Gastrocnemius medialis (tissue), 4 donors: ENCODE results near the gene AP3B2. TPM values are rescaled to one million over a fixed set of nuclear protein-coding genes. Genes with fewer than 3 reads are reported as not detected.

Source experiments
- ATAC-seq, 2 donors: fragments of 150-250 bp; one replicate each; pipeline ENCODE4 v1.9.1; 2016
- DNase-seq, 2 donors: peaks; one replicate each; pipeline ENCODE4 v3.0.0-alpha.2; 2019
- H3K27ac ChIP-seq, 4 donors: fragments of 200-600 bp; sonication (generic); 1 replicate in 1 of 4; 2 replicates in 3 of 4; pipeline ENCODE4 v1.5.1; 2016 to 2018; ENCODE audit warnings: mild to moderate bottlenecking in 2 of 4, moderate library complexity in 1 of 4
- H3K27me3 ChIP-seq, 3 donors: fragments of 200-600 bp; sonication (generic) in 2 of 3; 1 replicate in 1 of 3; 2 replicates in 2 of 3; pipeline versions ENCODE4 v1.5.1 to v1.6.0; 2016 to 2019; ENCODE audit warnings: mild to moderate bottlenecking in 1 of 3, moderate library complexity in 1 of 3
- H3K36me3 ChIP-seq, 2 donors: fragments of 200-600 bp; sonication (generic) in 1 of 2; one replicate each; pipeline ENCODE4 v1.5.1; 2017 to 2018
- H3K4me1 ChIP-seq, 2 donors: fragments of 200-600 bp; sonication (generic) in 1 of 2; one replicate each; pipeline ENCODE4 v1.5.1; 2016 to 2017; ENCODE audit warnings: mild to moderate bottlenecking in 2 of 2
- H3K4me3 ChIP-seq, 4 donors: fragments of 200-600 bp; sonication (generic) in 3 of 4; 1 replicate in 1 of 4; 2 replicates in 3 of 4; pipeline ENCODE4 v1.5.1; 2016 to 2019; ENCODE audit warnings: mild to moderate bottlenecking in 2 of 4
- H3K9me3 ChIP-seq, 3 donors: fragments of 200-600 bp; sonication (generic) in 2 of 3; 1 replicate in 1 of 3; 2 replicates in 2 of 3; pipeline ENCODE4 v1.5.1; 2016 to 2019
- POLR2A ChIP-seq, 2 donors: fragments of 450-650 bp; IDR thresholded peaks; one replicate each; pipeline ENCODE4 v1.6.1; 2017; ENCODE audit warnings: antibody characterized with exemption in 2 of 2, mild to moderate bottlenecking in 2 of 2, moderate library complexity in 2 of 2
- in situ Hi-C, 4 donors: fragments of 200-750 bp; cut with MboI; loops; one replicate each; pipeline versions ENCODE4 v1.15.0 to v1.8.0; 2017; ENCODE audit warnings: low sequenced_read_pairs in 4 of 4
- intact Hi-C: fragments of 100-400 bp; cut with DNase I; formaldehyde crosslinking; loops from one replicate; pipeline ENCODE4 v1.15.1; 2023; ENCODE audit warnings: low total_unique reads
- total RNA-seq, 4 donors: library from RNA; depleted of rRNA; stranded (reverse); fragments of >200 nt; gene quantifications; one replicate each; pipeline versions ENCODE4 v1.1.0 to v1.2.3, GENCODE V29; 2016
- TF ChIP-seq, protein P1 (sequence below), 5 experiments: fragments of 450-650 bp in 3 of 5; fragments of 200-600 bp in 2 of 5; sonication (generic) in 2 of 5; IDR thresholded peaks in 4 of 5; conservative IDR thresholded peaks in 1 of 5; 1 replicate in 4 of 5; 2 replicates in 1 of 5; pipeline ENCODE4 v1.5.1; 2016 to 2019; ENCODE audit warnings: antibody characterized with exemption in 5 of 5, mild to moderate bottlenecking in 3 of 5, moderate library complexity in 3 of 5

The AP3B2 gene
- total RNA-seq, 4 donors from 2014 or later = 0.32 TPM; not detected in 3

DNA sequence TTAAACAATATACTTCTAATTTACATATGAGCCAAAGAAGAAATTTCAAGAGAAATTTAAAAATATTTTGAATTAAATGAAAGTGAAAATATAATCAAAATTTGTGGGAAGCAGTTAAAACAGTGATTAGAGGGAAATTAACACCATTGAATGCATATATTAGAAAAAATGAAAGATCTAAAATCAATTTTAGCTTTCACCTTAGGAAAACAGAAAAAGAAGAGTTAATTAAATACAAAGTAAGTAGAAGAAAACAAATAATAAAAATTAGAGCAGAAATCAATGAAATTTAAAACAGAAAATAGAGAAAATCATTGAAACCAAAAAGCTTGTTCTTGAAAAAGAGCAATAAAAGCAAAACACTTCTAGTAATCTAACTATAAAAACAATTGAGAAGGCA, 38.6 kb upstream of the AP3B2 start:
- no peak overlapping the region for H3K4me3 ChIP-seq

DNA sequence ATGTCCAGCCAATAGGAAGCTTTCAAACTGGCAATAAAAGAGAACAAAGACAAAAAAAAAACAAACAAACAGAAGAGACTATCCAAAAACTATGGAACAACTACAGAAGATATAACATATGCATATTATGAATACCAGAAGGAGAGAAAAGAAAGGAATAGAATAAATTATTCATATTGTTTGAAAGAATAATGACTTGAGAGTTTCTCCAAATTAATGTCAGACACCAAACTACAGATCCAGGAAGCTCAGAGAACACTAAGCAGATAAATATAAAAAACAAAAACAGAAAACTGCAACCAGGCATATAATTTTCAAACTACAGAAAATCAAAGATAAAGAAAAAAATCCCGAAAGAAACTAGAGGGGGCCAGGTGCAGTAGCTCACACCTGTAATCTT, 34.1 kb upstream of the AP3B2 start:
- no peaks in the 10 kb centered on the region for H3K27me3 ChIP-seq
- TF ChIP-seq POLR2A (IDR thresholded peaks at IDR 0.05) = no peak
- TF ChIP-seq, protein P1, sequence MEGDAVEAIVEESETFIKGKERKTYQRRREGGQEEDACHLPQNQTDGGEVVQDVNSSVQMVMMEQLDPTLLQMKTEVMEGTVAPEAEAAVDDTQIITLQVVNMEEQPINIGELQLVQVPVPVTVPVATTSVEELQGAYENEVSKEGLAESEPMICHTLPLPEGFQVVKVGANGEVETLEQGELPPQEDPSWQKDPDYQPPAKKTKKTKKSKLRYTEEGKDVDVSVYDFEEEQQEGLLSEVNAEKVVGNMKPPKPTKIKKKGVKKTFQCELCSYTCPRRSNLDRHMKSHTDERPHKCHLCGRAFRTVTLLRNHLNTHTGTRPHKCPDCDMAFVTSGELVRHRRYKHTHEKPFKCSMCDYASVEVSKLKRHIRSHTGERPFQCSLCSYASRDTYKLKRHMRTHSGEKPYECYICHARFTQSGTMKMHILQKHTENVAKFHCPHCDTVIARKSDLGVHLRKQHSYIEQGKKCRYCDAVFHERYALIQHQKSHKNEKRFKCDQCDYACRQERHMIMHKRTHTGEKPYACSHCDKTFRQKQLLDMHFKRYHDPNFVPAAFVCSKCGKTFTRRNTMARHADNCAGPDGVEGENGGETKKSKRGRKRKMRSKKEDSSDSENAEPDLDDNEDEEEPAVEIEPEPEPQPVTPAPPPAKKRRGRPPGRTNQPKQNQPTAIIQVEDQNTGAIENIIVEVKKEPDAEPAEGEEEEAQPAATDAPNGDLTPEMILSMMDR (IDR thresholded peaks at IDR 0.05 in 4 of 5, conservative IDR thresholded peaks at IDR 0.05 in 1 of 5) = no peak
- H3K9me3 ChIP-seq = no peaks in the 10 kb centered on the region
- intact Hi-C loops (no loop called here), in situ Hi-C loops (loop anchor here in 2 of 4 donors (25.0 kb wide), 2 partner anchors 182 to 207 kb away; partner anchors contain the start of gene RPS17 (in 1 of the 2))
- H3K4me3 ChIP-seq = no peak overlapping the region
- DNase-seq = no peak
- H3K27ac ChIP-seq = no peak overlapping the region
- ATAC-seq = no peak
- H3K4me1 ChIP-seq = no peaks in the 10 kb centered on the region
- no peaks in the 10 kb centered on the region for H3K36me3 ChIP-seq

More for the DNA sequence above, 38.6 kb upstream of the AP3B2 start:
- intact Hi-C loops = no loop called here
- H3K27ac ChIP-seq = no peak overlapping the region
- DNase-seq (no peak), ATAC-seq (no peak)
- H3K27me3 ChIP-seq = no peaks in the 10 kb centered on the region
- in situ Hi-C loops = loop anchor here in 2 of 4 donors (25.0 kb wide), 2 partner anchors 186 to 211 kb away; partner anchors contain the start of gene RPS17 (in 1 of the 2)
- TF ChIP-seq, protein P1 (IDR thresholded peaks at IDR 0.05 in 4 of 5, conservative IDR thresholded peaks at IDR 0.05 in 1 of 5) = no peak
- no peak for TF ChIP-seq POLR2A (IDR thresholded peaks at IDR 0.05)
- peaks cover 29 to 30% of the 10 kb centered on the region in 2 donors for H3K4me1 ChIP-seq
- H3K36me3 ChIP-seq = no peaks in the 10 kb centered on the region
- H3K9me3 ChIP-seq = no peaks in the 10 kb centered on the region

DNA sequence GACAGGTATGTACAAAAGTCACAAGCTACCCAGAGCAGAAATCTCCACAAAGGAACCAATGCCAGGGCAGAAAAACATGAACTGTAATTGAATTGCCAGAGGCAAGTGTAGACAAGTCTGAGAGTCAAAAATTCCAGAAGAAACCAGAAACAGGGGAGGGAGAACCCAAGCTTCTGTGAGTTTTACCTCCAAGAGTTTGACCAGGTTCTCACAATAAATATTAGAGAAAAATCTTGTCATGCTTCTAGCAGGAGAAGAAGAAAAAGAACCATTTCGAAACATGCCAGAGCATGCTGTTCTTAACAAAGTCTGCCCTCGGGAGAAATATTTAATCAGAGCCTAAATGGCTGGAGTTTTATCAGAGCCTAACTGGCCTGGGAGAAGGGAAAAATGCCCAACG, 32.5 kb upstream of the AP3B2 start:
- TF ChIP-seq, protein P1 (IDR thresholded peaks at IDR 0.05 in 4 of 5, conservative IDR thresholded peaks at IDR 0.05 in 1 of 5) = no peak
- no peak for TF ChIP-seq POLR2A (IDR thresholded peaks at IDR 0.05)
- in situ Hi-C loops = loop anchor here in 2 of 4 donors (25.0 kb wide), 2 partner anchors 180 to 205 kb away; partner anchors contain the start of gene RPS17 (in 1 of the 2)
- no peaks in the 10 kb centered on the region for H3K4me1 ChIP-seq
- no peak overlapping the region for H3K27ac ChIP-seq
- no peak overlapping the region for H3K4me3 ChIP-seq
- no peak for DNase-seq
- no peaks in the 10 kb centered on the region for H3K27me3 ChIP-seq
- H3K36me3 ChIP-seq = no peaks in the 10 kb centered on the region
- intact Hi-C loops = no loop called here
- no peaks in the 10 kb centered on the region for H3K9me3 ChIP-seq
- no peak for ATAC-seq

DNA sequence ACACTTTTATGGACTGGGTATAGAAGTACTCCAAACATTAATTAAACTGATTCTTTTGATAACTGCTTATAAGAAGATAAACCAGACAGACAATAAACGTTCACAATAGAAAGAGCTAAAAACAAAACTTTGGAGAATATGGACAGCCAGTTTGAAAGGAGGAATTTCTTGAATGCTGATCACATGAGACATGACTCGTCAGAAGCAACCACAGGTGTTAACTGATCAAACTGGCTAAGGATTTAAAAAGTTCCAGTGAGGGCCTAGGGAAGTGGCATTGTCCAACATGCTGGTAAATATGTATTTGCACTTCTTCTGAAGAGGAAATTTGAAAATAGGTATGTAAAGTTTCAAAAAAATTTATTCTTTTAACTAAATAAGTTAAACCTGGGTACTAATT, 29.4 kb upstream of the AP3B2 start:
- TF ChIP-seq POLR2A (IDR thresholded peaks at IDR 0.05) = no peak
- TF ChIP-seq, protein P1 (IDR thresholded peaks at IDR 0.05 in 4 of 5, conservative IDR thresholded peaks at IDR 0.05 in 1 of 5) = no peak
- ATAC-seq = no peak
- Histone ChIP-seq H3K27me3 (no peaks in the 10 kb centered on the region), H3K9me3 (no peaks in the 10 kb centered on the region), H3K36me3 (no peaks in the 10 kb centered on the region), H3K27ac (no peak overlapping the region), H3K4me1 (no peaks in the 10 kb centered on the region), H3K4me3 (no peak overlapping the region)
- intact Hi-C loops = no loop called here
- in situ Hi-C loops = loop anchor here in 2 of 4 donors (25.0 kb wide), 2 partner anchors 177 to 202 kb away; partner anchors contain the start of gene RPS17 (in 1 of the 2)
- DNase-seq = no peak

DNA sequence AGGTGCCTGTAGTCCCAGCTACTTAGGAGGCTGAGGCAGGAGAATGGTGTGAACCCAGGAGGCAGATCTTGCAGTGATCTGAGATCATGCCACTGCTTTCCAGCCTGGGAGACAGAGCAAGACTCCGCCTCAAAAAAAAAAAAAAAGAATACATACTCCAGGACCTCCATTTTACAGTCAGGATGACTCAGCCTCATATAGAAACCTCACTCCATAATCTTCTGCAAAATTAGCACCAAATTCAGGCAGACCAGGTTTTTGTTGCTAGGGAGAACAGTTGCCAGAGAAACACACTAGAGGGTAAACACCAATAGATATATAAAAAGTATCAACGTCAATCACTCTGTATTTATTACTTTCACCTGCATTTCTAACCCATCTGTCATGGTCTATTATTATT, 28.3 kb upstream of the AP3B2 start:
- Histone ChIP-seq H3K27me3 (no peaks in the 10 kb centered on the region), H3K4me3 (no peak overlapping the region), H3K27ac (no peak overlapping the region), H3K4me1 (no peaks in the 10 kb centered on the region), H3K9me3 (no peaks in the 10 kb centered on the region), H3K36me3 (no peaks in the 10 kb centered on the region)
- no peak for DNase-seq
- TF ChIP-seq POLR2A (IDR thresholded peaks at IDR 0.05) = no peak
- TF ChIP-seq, protein P1 (IDR thresholded peaks at IDR 0.05 in 4 of 5, conservative IDR thresholded peaks at IDR 0.05 in 1 of 5) = no peak
- in situ Hi-C loops (loop anchor here in 2 of 4 donors (25.0 kb wide), 2 partner anchors 176 to 201 kb away; partner anchors contain the start of gene RPS17 (in 1 of the 2)), intact Hi-C loops (no loop called here)
- ATAC-seq = no peak
